Adrenal gland (tissue), 12 donors: ENCODE measurements around the gene CERS3. TPM values are rescaled to one million over a fixed set of nuclear protein-coding genes. Genes with fewer than 3 reads are reported as not detected.

ENCODE experiments used
- DNase-seq, 7 donors: peaks; one replicate each; pipeline ENCODE4 v3.0.0-alpha.2; 2019 to 2020
- H3K27ac ChIP-seq, 5 donors: fragments of 200-600 bp; sonication (generic) in 4 of 5; 1 replicate in 3 of 5; 2 replicates in 2 of 5; pipeline versions ENCODE4 v1.5.1 to v1.8.0; 2016 to 2020; ENCODE audit warnings: mild to moderate bottlenecking in 1 of 5
- H3K27me3 ChIP-seq: fragments of 200-600 bp; 2 replicates; pipeline ENCODE4 v1.8.0; 2021
- H3K36me3 ChIP-seq, 2 donors: fragments of 200-600 bp; replicated peaks in 1 of 2; 1 replicate in 1 of 2; 2 replicates in 1 of 2; pipeline versions ENCODE4 v1.5.1 to v1.8.0; 2018 to 2022
- H3K4me1 ChIP-seq, 2 donors: fragments of 200-600 bp; replicated peaks in 1 of 2; 1 replicate in 1 of 2; 2 replicates in 1 of 2; pipeline versions ENCODE4 v1.5.1 to v1.8.0; 2018 to 2021
- H3K4me3 ChIP-seq, 4 donors: fragments of 200-600 bp; sonication (generic) in 3 of 4; one replicate each; pipeline ENCODE4 v1.5.1; 2016 to 2018
- H3K9me3 ChIP-seq, 3 donors: fragments of 200-600 bp; sonication (generic) in 1 of 3; replicated peaks in 1 of 3; 1 replicate in 2 of 3; 2 replicates in 1 of 3; pipeline versions ENCODE4 v1.5.1 to v1.8.0; 2016 to 2021
- CTCF ChIP-seq, 6 experiments: fragments of 450-650 bp in 4 of 6; fragments of 200-600 bp in 2 of 6; sonication (generic) in 1 of 6; IDR thresholded peaks; 1 replicate in 5 of 6; 2 replicates in 1 of 6; pipeline versions ENCODE4 v1.5.1 to v1.8.0; 2016 to 2021; ENCODE audit warnings: antibody characterized with exemption in 6 of 6, mild to moderate bottlenecking in 2 of 6, moderate library complexity in 1 of 6
- POLR2A ChIP-seq, 2 donors: fragments of 450-650 bp; IDR thresholded peaks; one replicate each; pipeline ENCODE4 v1.6.1; 2017; ENCODE audit warnings: antibody characterized with exemption in 2 of 2, mild to moderate bottlenecking in 2 of 2, moderate library complexity in 1 of 2
- WGBS, 4 donors: extraction: QIAGEN DNeasy Blood & Tissue Kit in 2 of 4; methylation state at CpG; one replicate each; pipeline versions ENCODE4 v1.1.5 to v1.1.7; 2013 to 2017; 5-methylcytosine and 5-hydroxymethylcytosine counted together
- intact Hi-C, 2 donors: fragments of 100-400 bp; cut with DNase I; formaldehyde crosslinking; loops; one replicate each; pipeline versions ENCODE4 v1.14.1 to v1.15.0; 2022 to 2023
- polyA plus RNA-seq, 3 donors: library from polyadenylated mRNA; stranded (reverse); fragments of 200-250 nt in 2 of 3; fragments of 350-450 nt in 1 of 3; fragmentation: Illumina TruSeq in 1 of 3; extraction: RNeasy Lipid Tissue Mini Kit (QIAGEN cat#74804) in 1 of 3; gene quantifications; one replicate each; pipeline ENCODE4 v1.2.3, GENCODE V29; 2013 to 2014
- total RNA-seq, 9 donors: library from RNA; depleted of rRNA in 4 of 9; stranded (reverse); fragments of >200 nt in 4 of 9; fragments of 120-200 nt in 1 of 9; fragmentation: NEBNext Ultra II Directional in 1 of 9; extraction: Animal tissue kit (Norgen Biotek cat#: 25700) in 1 of 9; gene quantifications; one replicate each; pipeline versions ENCODE4 v1.1.0 to v1.2.4, GENCODE V29; 2013 to 2023
- donor health status: healthy with polysubstance abuse.
- donor health status: Bipolar disorder and iron deficiency.
- donor health status: DM: yes; HTN: yes; CAD: no.
- donor health status: DM: no; HTN: no; CAD: no.
- donor health status: DM: no; HTN: no; CAD: no.
- donor health status: DM: yes; HTN: yes; CAD: no.

Gene CERS3
- total and polyA plus RNA-seq, 12 donors = 0.07 to 0.08 TPM; not detected in 10

DNA sequence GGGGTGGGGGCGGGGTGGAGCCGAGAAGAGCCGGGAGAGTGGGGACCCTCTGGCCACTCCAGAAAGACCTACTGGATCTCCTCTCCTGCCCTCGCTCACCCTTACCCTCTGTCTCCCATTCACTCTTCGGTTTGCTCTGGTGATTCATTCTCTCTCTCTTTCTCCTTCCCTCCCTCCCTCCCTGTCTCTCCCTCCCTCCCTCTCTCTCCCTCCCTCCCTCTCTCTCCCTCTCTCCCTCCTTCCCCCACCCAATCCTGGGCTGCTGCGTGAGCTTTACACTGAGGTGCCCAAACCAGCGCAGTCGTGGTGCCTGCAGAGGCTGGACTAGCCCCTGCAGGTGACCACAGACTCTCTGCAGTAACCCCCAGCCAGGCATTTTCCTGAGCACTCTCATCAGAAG is 154.8 kb downstream of the CERS3 start:
- TF ChIP-seq POLR2A (IDR thresholded peaks at IDR 0.05) (no peak), CTCF (IDR thresholded peaks at IDR 0.05) (no peak)
- peak overlapping the region in 1 of 4 donors; percentile 57 for H3K4me3 ChIP-seq
- 7 to 28% (median 16%) methylated on average over 3 to 8 of the region's 8 CpGs for WGBS, 4 donors
- no peaks in the 10 kb centered on the region for H3K36me3 ChIP-seq
- peaks cover 7% of the 10 kb centered on the region for H3K27me3 ChIP-seq
- intact Hi-C loops = no loop called here
- no peaks in the 10 kb centered on the region for H3K9me3 ChIP-seq
- H3K4me1 ChIP-seq = no peaks in the 10 kb centered on the region
- peak overlapping the region in 2 of 5 donors; percentile 51 to 77 for H3K27ac ChIP-seq
- DNase-seq = peak in 3 of 7 donors; percentile 25 to 36 (median 25)

- Histone ChIP-seq H3K4me1 (no peaks in the 10 kb centered on the region), H3K4me3 (peak overlapping the region in 2 of 4 donors; percentile 9 to 57), H3K9me3 (no peaks in the 10 kb centered on the region), H3K27ac (peak overlapping the region in 3 of 5 donors; percentile 47 to 77 (median 51)), H3K36me3 (no peaks in the 10 kb centered on the region), H3K27me3 (peaks cover 7% of the 10 kb centered on the region)
- no peak for TF ChIP-seq POLR2A (IDR thresholded peaks at IDR 0.05)
- TF ChIP-seq CTCF (IDR thresholded peaks at IDR 0.05) = no peak
- intact Hi-C loops = no loop called here
- no peak for DNase-seq
- 1 to 3% (median 1%) methylated on average over 4 to 81 of the region's 82 CpGs for WGBS, 4 donors
These were observed 155.4 kb downstream of the CERS3 start for GRCh38 chr15:100373120-100373896.

DNA sequence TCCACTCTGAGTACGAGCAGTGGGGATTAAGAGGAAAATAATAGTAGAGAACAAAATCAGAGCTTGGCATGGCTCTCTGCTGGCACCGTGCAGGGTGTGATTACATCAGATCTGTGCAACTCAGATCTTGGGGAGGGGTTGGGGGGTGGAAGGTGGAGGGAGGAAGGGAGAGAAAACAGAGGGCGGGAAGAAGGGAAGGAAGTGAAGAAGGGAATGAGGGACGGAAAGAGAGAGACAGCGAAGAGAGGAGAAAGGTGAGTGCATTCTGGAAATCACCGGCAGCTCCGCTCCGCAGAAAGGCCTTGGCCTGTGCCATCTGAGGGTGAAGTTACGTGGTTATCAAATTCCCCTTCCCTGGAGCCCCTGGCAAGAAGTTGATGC is 156.0 kb downstream of the CERS3 start:
- H3K27ac ChIP-seq = peak overlapping the region in 2 of 5 donors; percentile 47 to 77
- H3K4me3 ChIP-seq = peak overlapping the region in 2 of 4 donors; percentile 9 to 57
- WGBS, 4 donors = 8 to 20% (median 17%) methylated on average over 9 of the region's 9 CpGs
- H3K9me3 ChIP-seq = no peaks in the 10 kb centered on the region
- intact Hi-C loops = no loop called here
- no peaks in the 10 kb centered on the region for H3K36me3 ChIP-seq
- TF ChIP-seq POLR2A (IDR thresholded peaks at IDR 0.05) (no peak), CTCF (IDR thresholded peaks at IDR 0.05) (no peak)
- peaks cover 7% of the 10 kb centered on the region for H3K27me3 ChIP-seq
- H3K4me1 ChIP-seq = no peaks in the 10 kb centered on the region
- DNase-seq = peak; percentile 47 to 69 (median 59)

GRCh38 chr15:100355342-100355741 is 173.4 kb downstream of the CERS3 start:
- intact Hi-C loops = no loop called here
- Histone ChIP-seq H3K36me3 (no peaks in the 10 kb centered on the region), H3K27me3 (no peaks in the 10 kb centered on the region), H3K27ac (no peak overlapping the region), H3K4me1 (no peaks in the 10 kb centered on the region), H3K9me3 (no peaks in the 10 kb centered on the region), H3K4me3 (no peak overlapping the region)
- WGBS, 4 donors = 65 to 79% (median 77%) methylated on average over 2 of the region's 2 CpGs
- DNase-seq = no peak
- TF ChIP-seq CTCF (IDR thresholded peaks at IDR 0.05) = no peak
- TF ChIP-seq POLR2A (IDR thresholded peaks at IDR 0.05) = no peak
